Sciatic nerve (tissue), 2 donors: ENCODE measurements around the gene CLEC16A. TPM values are rescaled to one million over a fixed set of nuclear protein-coding genes. Genes with fewer than 3 reads are reported as not detected.
A peak's percentile ranks its signal among the peaks of the same experiment; 100 is the strongest.

Source experiments
- ATAC-seq: fragments of 200-7000 bp; cut with Tn5 transposase; one replicate; pipeline ENCODE4 v1.9.1; 2020; ENCODE audit warnings: mild to moderate bottlenecking, moderate library complexity
- DNase-seq: peaks from one replicate; pipeline ENCODE4 v3.0.0-alpha.2; 2020; ENCODE audit warnings: low spot score
- intact Hi-C: fragments of 100-400 bp; cut with DNase I; formaldehyde crosslinking; loops from one replicate; pipeline ENCODE4 v1.14.2; 2022
- total RNA-seq: library from RNA; stranded (reverse); fragmentation: NEBNext Ultra II Directional; extraction: Animal tissue kit (Norgen Biotek cat#: 25700); gene quantifications from one replicate; pipeline ENCODE4 v1.2.1, GENCODE V29; 2021
- donor health status: DM: no; HTN: no; CAD: no.
- donor health status: DM: no; HTN: no; CAD: no.

Gene CLEC16A
- total RNA-seq, 1 donor from 2014 or later = 39.4 TPM

DNA sequence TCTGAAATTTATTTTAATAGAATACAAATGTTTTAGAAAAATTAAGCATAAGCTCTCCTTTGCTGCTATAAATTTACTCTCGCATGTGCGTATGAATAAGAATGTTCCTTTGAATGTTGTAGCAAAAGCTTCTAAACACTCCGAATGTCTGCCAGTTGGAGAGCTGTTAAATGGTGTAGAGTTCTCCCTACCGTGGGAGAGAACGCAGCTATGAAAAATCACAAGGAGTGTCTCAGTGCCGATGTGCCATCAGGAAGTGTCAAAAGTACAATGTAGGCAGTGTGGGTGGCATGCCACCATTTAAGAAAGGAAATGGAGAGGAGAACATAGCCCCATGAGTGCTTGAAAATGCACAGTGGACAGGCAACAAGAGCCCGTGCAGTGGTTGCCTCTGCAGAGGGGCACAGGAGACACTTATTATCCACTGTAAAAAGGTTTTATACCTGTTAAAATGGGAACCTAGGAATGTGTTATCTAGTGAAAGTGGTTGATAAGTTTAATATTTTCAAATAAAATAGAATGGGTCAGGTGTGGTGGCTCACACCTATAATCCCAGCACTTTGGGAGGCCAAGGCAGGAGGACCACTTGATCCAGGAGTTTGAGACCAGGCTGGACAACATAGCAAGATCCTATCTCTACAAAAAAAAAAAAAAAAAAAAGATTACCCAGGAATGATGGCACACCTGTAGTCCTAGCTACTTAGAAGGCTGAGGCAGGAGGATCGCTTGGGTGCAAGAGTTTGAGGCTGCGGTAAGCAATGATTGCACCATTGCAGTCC lies 167.7 kb downstream of the CLEC16A start:
- DNase-seq = no peak
- intact Hi-C loops = no loop called here
- ATAC-seq = no peak

GRCh38 chr16:11112723-11113348 lies 168.5 kb downstream of the CLEC16A start:
- DNase-seq (no peak), ATAC-seq (no peak)
- intact Hi-C loops = no loop called here

GRCh38 chr16:11114366-11115164 lies 170.2 kb downstream of the CLEC16A start:
- intact Hi-C loops = no loop called here
- ATAC-seq = peak; percentile 17

GRCh38 chr16:11117576-11118211 lies 173.3 kb downstream of the CLEC16A start:
- DNase-seq = no peak
- intact Hi-C loops = no loop called here
- no peak for ATAC-seq

More at GRCh38 chr16:11114366-11115164, 170.2 kb downstream of the CLEC16A start:
- DNase-seq = no peak

DNA sequence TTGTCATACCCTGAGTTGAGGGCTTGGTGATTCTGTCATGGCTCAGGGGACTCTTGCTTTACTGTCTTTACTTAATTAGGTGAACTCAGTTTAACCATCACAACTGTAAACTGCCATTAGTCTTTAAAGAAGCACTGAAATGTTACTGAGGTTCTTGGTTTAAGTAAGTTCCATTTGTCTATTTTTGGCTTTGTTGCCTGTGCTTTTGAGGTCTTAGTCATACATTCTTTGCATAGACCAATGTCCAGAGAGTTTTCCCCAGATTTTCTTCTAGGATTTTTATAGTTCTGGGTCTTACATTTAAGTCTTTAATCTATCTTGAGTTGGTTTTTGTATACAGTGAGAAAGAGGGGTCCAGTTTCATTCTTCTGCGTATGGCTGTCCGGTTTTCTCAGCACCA lies 174.1 kb downstream of the CLEC16A start:
- ATAC-seq (no peak), DNase-seq (no peak)
- intact Hi-C loops = no loop called here

- DNase-seq = no peak
- no peak for ATAC-seq
- intact Hi-C loops = no loop called here
Measured at GRCh38 chr16:11121083-11121608, 176.8 kb downstream of the CLEC16A start.

DNA sequence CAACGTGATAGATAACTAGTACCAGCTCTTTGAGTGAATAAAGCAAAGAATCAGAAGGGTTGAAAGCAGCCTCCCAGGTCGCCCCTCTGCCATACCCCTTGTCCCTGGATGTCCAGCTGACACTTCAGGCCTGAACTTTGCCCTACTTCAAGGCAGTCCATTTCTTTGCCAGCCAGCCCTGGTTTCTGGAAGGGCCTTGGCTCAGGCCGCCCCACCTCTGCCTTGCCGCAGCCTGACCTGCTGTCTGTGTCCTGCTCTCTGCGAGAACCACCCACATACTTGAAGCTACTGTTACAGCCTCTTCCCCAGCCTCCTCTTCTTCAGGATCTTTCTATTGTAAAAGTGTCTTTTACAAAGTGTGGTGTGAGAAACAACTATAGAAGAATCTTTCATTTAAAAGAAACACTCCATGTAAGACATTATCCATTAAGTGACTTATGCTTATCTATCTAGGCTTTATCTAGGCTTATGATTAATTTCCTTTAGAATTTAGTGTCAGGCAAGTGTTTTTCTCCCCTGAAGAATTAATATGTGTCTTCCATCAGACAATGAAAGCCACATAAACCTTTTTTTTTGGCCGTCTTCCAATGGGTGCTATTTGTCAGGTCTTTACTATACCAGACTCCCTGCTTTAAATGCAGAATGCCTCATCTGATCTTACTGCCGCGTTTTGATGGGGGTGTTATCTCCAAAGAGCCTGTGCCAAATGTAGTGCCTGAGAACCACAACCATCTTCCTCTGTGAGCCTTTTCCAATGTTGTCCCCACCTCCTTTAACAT lies 177.7 kb downstream of the CLEC16A start:
- DNase-seq = no peak
- peak; percentile 65 for ATAC-seq
- intact Hi-C loops = no loop called here

DNA sequence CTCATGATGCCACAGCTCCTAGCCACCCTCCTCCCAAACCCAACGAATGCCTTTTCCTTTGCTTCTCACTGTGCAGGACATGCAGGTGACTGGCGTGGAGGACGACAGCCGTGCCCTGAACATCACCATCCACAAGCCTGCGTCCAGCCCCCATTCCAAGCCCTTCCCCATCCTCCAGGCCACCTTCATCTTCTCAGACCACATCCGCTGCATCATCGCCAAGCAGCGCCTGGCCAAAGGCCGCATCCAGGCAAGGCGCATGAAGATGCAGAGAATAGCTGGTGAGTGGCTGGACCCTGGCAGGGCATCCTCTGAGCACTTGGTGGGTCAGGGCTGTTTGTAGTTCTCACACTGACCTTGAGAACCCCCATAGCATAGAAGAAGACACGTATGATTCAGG lies 179.3 kb downstream of the CLEC16A start:
- no peak for DNase-seq
- intact Hi-C loops = loop anchor here (2.0 kb wide), 1 partner anchor 75 kb away; no protein-coding TSS in a partner anchor
- ATAC-seq = no peak

DNA sequence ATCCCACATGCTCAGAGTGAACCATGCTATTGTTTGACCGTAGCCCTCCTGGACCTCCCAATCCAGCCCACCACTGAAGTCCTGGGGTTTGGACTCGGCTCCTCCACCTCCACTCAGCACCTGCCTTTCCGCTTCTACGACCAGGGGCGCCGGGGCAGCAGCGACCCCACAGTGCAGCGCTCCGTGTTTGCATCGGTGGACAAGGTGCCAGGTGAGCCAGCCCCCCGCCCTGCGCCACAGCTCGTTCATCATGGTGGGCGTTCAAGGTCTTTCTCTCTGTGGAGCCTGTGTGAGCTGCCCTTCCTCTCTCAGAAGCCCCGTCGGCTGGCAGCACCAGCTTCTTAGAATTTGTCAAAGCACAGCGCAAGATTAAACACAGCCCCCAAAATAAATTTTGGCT lies 181.6 kb downstream of the CLEC16A start:
- no peak for DNase-seq
- intact Hi-C loops = loop anchor here (2.0 kb wide), 1 partner anchor 77 kb away; no protein-coding TSS in a partner anchor
- ATAC-seq = no peak

GRCh38 chr16:11126399-11127054 lies 182.2 kb downstream of the CLEC16A start:
- intact Hi-C loops = no loop called here
- ATAC-seq = no peak
- no peak for DNase-seq

GRCh38 chr16:11127610-11128195 lies 183.3 kb downstream of the CLEC16A start:
- intact Hi-C loops = no loop called here
- DNase-seq (no peak), ATAC-seq (no peak)

DNA sequence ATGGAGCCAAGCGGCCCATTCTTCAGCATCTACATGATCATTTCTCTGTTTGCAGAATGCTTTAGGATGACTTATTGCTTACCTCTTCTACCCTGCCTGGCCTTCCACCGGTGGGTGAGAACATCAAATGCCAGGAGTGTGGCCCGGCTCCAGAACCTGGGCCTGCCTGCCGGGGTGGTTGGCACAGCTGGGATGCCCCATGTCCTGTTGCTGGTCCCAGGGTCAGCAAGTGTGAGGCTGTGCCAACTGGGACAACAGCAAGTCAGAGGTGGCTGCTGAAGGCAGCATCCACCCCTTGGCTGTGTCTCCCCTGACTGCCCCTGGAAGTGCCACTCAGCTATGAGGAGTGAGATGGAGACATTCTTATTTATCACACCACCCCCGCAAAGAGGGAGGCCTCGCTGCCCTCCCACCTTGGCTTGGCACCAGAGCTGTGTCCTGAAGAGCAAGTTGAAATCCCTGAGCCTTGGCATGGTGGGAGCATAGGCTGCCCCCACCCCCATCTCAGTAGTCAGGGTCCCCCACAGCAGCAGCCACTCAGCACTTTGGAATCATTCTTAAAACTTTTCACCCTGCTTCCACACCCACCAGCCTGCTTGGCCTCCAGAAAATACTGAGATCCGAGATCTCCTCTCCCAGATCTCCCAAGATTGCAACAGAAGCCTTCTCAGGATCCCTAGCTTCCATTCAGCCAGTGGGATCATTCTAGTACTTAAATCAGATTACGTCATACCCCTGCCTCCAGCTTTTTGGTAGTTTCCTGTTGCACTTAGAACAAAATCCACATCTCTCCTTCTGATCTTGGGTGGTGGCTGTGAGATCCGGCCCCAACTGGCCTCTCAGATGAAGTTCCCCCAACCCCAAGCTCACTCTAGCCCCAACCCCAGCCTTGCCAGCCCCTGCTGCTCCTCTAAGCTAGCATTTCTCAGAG lies 184.1 kb downstream of the CLEC16A start:
- intact Hi-C loops = no loop called here
- ATAC-seq = peak; percentile 69
- no peak for DNase-seq

DNA sequence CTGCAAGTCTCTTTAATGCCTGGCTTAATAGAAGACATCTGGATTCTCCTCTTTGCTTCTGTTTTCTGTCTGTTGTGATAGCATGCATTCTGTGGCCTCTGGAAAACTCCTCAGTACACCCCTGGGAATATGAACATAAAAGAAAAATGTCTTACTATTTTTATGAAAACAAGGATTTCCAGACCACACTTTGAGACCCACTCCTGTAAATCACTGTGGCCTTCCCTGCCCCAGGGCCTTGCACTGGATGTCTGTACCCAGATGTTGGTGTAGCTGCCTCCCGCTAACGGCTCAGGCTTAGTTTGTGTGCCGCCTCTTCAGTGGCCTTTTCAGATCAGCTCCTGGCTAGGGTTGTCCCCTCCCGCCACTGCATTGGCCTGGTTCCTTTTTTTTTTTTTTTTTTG lies 185.0 kb downstream of the CLEC16A start:
- intact Hi-C loops = no loop called here
- ATAC-seq (no peak), DNase-seq (no peak)

DNA sequence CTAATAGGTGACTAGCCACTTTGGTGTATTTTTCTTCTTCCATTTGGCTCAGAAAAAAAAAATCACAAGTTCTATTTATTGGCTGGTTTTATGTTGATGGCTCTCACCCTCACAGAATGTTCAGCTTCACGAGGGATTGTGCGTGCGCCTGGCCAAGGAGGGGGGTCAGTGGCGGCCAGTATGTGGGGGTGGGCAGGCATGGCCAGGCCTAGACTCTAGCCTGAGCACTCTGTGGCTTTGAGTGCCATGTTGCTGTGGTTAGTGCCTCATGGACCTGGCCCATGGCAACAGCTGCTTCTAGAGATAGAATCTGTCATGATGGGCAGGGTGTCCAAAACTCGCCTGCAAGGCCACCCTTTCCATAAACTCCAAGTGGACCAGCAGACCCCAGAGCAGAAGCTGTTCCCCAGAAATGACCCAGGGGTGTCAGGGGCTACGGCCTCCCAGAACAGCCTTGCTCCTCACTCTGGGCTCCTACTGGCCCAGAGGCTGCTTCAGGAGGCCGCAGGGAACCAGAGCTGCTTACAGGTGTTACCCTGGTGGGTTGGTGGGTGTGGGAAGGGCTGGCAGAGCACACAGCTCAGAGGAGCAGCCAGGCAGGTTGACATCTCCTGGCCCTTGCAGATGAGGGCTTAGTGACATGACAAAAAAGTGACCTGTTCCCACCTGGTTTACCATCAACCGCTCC lies 186.8 kb downstream of the CLEC16A start:
- DNase-seq (no peak), ATAC-seq (no peak)
- intact Hi-C loops = no loop called here

GRCh38 chr16:11131706-11132105 lies 187.3 kb downstream of the CLEC16A start:
- DNase-seq (no peak), ATAC-seq (no peak)
- intact Hi-C loops = no loop called here
